Measurements from ENCODE around the gene GNB1L. TPM values are rescaled to one million over a fixed set of nuclear protein-coding genes. Genes with fewer than 3 reads are reported as not detected.

Gene GNB1L
- total and polyA plus RNA-seq, 9 of the 15 experiments (the other 6 are each of a cell fraction or from before 2014, with no cell fraction given): 0.56 to 50.5 (median 10.2) TPM

DNA sequence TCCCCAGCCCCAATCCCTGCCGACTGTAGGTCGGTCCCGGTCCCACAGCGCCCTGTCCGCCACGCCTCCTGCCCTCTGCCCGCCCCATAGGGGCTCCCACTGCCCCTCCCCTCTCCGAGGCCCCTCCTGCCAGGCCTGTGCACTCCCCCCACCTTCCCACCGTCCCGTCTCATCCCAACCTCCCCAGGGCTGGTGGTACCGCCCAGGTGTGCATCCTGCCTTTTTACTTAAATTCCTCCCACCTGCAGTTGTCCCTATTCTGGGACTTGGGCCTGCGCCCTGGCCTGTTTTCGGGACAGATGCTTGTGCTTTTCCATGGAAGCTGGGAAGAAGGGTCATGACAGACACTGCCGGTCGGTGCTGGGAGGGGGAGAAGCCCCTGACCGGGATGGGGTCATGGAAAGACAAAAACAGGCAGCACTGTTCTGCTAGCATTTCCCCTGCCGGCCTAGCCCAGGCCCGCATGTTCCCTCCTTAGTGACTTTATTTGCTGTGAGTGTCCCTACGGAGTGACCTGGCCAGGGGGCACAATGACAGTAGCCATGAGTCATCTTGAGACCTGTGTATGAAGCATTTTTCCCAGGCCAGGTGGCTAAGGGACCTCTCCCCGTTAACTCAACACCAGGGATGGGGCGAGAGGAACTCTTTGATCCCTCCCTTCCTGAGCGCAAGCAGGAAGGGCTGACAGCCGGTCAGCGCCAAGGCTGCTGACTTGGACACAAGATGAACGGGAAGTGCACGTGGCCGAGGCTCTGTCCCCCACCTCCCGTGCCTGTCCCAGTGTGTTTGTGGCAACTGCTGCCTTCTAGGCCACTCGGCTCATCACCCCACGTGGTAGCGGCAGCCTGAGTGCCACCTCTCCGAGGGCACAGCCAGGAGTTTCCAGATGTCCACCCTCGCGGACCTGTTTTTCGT is 87.0 kb downstream of the GNB1L start (continued):
- TF ChIP-seq, protein P1, sequence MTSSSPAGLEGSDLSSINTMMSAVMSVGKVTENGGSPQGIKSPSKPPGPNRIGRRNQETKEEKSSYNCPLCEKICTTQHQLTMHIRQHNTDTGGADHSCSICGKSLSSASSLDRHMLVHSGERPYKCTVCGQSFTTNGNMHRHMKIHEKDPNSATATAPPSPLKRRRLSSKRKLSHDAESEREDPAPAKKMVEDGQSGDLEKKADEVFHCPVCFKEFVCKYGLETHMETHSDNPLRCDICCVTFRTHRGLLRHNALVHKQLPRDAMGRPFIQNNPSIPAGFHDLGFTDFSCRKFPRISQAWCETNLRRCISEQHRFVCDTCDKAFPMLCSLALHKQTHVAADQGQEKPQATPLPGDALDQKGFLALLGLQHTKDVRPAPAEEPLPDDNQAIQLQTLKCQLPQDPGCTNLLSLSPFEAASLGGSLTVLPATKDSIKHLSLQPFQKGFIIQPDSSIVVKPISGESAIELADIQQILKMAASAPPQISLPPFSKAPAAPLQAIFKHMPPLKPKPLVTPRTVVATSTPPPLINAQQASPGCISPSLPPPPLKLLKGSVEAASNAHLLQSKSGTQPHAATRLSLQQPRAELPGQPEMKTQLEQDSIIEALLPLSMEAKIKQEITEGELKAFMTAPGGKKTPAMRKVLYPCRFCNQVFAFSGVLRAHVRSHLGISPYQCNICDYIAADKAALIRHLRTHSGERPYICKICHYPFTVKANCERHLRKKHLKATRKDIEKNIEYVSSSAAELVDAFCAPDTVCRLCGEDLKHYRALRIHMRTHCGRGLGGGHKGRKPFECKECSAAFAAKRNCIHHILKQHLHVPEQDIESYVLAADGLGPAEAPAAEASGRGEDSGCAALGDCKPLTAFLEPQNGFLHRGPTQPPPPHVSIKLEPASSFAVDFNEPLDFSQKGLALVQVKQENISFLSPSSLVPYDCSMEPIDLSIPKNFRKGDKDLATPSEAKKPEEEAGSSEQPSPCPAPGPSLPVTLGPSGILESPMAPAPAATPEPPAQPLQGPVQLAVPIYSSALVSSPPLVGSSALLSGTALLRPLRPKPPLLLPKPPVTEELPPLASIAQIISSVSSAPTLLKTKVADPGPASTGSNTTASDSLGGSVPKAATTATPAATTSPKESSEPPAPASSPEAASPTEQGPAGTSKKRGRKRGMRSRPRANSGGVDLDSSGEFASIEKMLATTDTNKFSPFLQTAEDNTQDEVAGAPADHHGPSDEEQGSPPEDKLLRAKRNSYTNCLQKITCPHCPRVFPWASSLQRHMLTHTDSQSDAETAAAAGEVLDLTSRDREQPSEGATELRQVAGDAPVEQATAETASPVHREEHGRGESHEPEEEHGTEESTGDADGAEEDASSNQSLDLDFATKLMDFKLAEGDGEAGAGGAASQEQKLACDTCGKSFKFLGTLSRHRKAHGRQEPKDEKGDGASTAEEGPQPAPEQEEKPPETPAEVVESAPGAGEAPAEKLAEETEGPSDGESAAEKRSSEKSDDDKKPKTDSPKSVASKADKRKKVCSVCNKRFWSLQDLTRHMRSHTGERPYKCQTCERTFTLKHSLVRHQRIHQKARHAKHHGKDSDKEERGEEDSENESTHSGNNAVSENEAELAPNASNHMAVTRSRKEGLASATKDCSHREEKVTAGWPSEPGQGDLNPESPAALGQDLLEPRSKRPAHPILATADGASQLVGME (CRISPR knock-in tag; IDR thresholded peaks at IDR 0.05): no peak
- no peak for TF ChIP-seq ZNF347 (CRISPR knock-in tag; IDR thresholded peaks at IDR 0.05; ENCODE audit: low read depth)
- TF ChIP-seq PTTG1 (tag; IDR thresholded peaks at IDR 0.05; ENCODE audit: low read depth): no peak
- no peak for TF ChIP-seq SREBF1 (IDR thresholded peaks at IDR 0.05; ENCODE audit: borderline replicate concordance, low read depth, low read length)
- no peak for TF ChIP-seq RBM39 (optimal IDR thresholded peaks at IDR 0.05; ENCODE audit: low read depth, low read length)
- TF ChIP-seq POLR2G (IDR thresholded peaks at IDR 0.05; ENCODE audit: low read depth, low read length): 0 out of 2 replicates have a peak, but pooled peaks have one; percentile 3
- TF ChIP-seq, protein P2, sequence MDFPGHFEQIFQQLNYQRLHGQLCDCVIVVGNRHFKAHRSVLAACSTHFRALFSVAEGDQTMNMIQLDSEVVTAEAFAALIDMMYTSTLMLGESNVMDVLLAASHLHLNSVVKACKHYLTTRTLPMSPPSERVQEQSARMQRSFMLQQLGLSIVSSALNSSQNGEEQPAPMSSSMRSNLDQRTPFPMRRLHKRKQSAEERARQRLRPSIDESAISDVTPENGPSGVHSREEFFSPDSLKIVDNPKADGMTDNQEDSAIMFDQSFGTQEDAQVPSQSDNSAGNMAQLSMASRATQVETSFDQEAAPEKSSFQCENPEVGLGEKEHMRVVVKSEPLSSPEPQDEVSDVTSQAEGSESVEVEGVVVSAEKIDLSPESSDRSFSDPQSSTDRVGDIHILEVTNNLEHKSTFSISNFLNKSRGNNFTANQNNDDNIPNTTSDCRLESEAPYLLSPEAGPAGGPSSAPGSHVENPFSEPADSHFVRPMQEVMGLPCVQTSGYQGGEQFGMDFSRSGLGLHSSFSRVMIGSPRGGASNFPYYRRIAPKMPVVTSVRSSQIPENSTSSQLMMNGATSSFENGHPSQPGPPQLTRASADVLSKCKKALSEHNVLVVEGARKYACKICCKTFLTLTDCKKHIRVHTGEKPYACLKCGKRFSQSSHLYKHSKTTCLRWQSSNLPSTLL (IDR thresholded peaks at IDR 0.05): no peak
- TF ChIP-seq, protein P3, sequence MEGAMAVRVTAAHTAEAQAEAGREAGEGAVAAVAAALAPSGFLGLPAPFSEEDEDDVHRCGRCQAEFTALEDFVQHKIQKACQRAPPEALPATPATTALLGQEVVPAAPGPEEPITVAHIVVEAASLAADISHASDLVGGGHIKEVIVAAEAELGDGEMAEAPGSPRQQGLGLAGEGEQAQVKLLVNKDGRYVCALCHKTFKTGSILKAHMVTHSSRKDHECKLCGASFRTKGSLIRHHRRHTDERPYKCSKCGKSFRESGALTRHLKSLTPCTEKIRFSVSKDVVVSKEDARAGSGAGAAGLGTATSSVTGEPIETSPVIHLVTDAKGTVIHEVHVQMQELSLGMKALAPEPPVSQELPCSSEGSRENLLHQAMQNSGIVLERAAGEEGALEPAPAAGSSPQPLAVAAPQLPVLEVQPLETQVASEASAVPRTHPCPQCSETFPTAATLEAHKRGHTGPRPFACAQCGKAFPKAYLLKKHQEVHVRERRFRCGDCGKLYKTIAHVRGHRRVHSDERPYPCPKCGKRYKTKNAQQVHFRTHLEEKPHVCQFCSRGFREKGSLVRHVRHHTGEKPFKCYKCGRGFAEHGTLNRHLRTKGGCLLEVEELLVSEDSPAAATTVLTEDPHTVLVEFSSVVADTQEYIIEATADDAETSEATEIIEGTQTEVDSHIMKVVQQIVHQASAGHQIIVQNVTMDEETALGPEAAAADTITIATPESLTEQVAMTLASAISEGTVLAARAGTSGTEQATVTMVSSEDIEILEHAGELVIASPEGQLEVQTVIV (CRISPR knock-in tag; IDR thresholded peaks at IDR 0.05; ENCODE audit: borderline replicate concordance): no peak
- no peak for TF ChIP-seq STAT5A (IDR thresholded peaks at IDR 0.05; ENCODE audit: borderline replicate concordance, low read length)
- no peak; a peak in 1 of 4 replicates for TF ChIP-seq RAD21 (CRISPR knock-in tag; conservative IDR thresholded peaks at IDR 0.05 in 1 of 2, IDR thresholded peaks at IDR 0.05 in 1 of 2)
- TF ChIP-seq TAF15 (IDR thresholded peaks at IDR 0.05; ENCODE audit: low read depth, low read length): no peak
- TF ChIP-seq, protein P4, sequence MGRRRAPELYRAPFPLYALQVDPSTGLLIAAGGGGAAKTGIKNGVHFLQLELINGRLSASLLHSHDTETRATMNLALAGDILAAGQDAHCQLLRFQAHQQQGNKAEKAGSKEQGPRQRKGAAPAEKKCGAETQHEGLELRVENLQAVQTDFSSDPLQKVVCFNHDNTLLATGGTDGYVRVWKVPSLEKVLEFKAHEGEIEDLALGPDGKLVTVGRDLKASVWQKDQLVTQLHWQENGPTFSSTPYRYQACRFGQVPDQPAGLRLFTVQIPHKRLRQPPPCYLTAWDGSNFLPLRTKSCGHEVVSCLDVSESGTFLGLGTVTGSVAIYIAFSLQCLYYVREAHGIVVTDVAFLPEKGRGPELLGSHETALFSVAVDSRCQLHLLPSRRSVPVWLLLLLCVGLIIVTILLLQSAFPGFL (CRISPR knock-in tag; IDR thresholded peaks at IDR 0.05): no peak
- TF ChIP-seq ZNF282 (CRISPR knock-in tag; IDR thresholded peaks at IDR 0.05): no peak
- peak; percentile 7 for TF ChIP-seq KDM5B (IDR thresholded peaks at IDR 0.05; ENCODE audit: insufficient replicate concordance, low read depth, low read length)
